C4-2B (cell line): ENCODE measurements around the gene GALNT17.

Experiments
- ZFX ChIP-seq: fragments of 450-650 bp; IDR thresholded peaks from 2 replicates; pipeline ENCODE4 v1.6.1; 2017
- TF ChIP-seq, protein P1 (sequence below): fragments of 450-650 bp; conservative IDR thresholded peaks from 2 replicates; pipeline ENCODE4 v1.5.1; 2017; ENCODE audit warnings: mild to moderate bottlenecking

DNA sequence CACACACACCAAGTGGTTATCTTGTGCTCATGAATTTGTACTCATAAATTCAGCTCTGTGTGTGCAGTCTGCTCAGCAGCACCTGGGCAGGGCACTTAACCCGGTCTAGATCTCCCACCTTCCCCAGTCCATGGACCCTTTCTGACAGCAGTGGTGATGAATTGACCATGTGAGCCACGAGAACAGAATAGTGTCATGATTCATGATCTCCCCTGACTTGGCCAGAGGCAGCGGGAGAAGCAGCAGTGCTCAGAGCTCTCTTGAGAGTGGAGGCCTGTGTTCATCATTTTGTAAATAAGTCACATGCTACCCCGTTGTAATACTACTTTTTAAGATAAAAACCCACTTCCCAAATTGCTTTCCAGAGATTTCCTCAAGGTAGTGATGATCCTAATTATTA is 74.2 kb downstream of the GALNT17 start:
- TF ChIP-seq, protein P1, sequence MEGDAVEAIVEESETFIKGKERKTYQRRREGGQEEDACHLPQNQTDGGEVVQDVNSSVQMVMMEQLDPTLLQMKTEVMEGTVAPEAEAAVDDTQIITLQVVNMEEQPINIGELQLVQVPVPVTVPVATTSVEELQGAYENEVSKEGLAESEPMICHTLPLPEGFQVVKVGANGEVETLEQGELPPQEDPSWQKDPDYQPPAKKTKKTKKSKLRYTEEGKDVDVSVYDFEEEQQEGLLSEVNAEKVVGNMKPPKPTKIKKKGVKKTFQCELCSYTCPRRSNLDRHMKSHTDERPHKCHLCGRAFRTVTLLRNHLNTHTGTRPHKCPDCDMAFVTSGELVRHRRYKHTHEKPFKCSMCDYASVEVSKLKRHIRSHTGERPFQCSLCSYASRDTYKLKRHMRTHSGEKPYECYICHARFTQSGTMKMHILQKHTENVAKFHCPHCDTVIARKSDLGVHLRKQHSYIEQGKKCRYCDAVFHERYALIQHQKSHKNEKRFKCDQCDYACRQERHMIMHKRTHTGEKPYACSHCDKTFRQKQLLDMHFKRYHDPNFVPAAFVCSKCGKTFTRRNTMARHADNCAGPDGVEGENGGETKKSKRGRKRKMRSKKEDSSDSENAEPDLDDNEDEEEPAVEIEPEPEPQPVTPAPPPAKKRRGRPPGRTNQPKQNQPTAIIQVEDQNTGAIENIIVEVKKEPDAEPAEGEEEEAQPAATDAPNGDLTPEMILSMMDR, result no peak
- TF ChIP-seq ZFX, result no peak
